Stimulated activated naive CD8-positive, alpha-beta T cell treated with anti-CD3 and anti-CD28 coated beads, Interleukin-15, Interleukin-2, amounts not matched to agents 100 ng/mL and 50 ng/mL, for 24 hours (primary cell): ENCODE data around the gene SLC38A8.

Experiments
- H3K27ac Mint-ChIP-seq: one replicate; pipeline ENCODE4 v1.8.0; 2021; ENCODE audit warnings: mild to moderate bottlenecking, mixed read lengths
- H3K27me3 Mint-ChIP-seq: one replicate; pipeline ENCODE4 v1.8.0; 2021; ENCODE audit warnings: mixed read lengths
- H3K36me3 Mint-ChIP-seq: one replicate; pipeline ENCODE4 v1.8.0; 2021; ENCODE audit warnings: low read depth, mixed read lengths
- H3K4me1 Mint-ChIP-seq: one replicate; pipeline ENCODE4 v1.8.0; 2021; ENCODE audit warnings: low read depth, mixed read lengths
- H3K4me3 Mint-ChIP-seq: one replicate; pipeline ENCODE4 v1.8.0; 2021; ENCODE audit warnings: mild to moderate bottlenecking, mixed read lengths
- H3K9me3 Mint-ChIP-seq: one replicate; pipeline ENCODE4 v1.8.0; 2021; ENCODE audit warnings: mixed read lengths

Gene SLC38A8

GRCh38 chr16:84080378-84080777, 37.8 kb upstream of the SLC38A8 start:
- no peaks in the 10 kb centered on the region for H3K9me3 Mint-ChIP-seq
- no peak overlapping the region for H3K4me3 Mint-ChIP-seq
- H3K27me3 Mint-ChIP-seq: no peaks in the 10 kb centered on the region
- H3K27ac Mint-ChIP-seq: no peak overlapping the region
- peaks cover 9% of the 10 kb centered on the region for H3K4me1 Mint-ChIP-seq
- peaks cover 50% of the 10 kb centered on the region for H3K36me3 Mint-ChIP-seq

DNA sequence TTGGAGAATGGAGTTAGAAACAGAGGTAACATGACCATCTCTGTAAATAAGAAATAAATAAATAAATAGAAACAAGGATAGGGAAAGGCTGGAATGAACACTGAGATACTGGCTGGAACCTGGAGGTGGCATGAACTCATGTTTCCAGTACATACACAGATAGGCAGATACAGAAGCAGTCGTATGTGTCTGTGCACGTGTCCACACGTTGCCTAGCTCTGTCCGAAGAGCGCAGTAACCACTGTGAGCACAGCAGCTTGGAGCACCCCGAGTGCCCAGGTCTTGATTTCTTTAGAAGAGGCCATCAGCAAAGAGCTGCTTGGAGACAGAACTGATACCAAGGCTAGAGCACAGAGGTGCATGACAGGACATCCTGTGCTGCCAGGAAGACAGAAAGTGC, 37.1 kb upstream of the SLC38A8 start:
- no peak overlapping the region for H3K4me3 Mint-ChIP-seq
- H3K36me3 Mint-ChIP-seq: peaks cover 57% of the 10 kb centered on the region
- H3K4me1 Mint-ChIP-seq: peaks cover 2% of the 10 kb centered on the region
- no peak overlapping the region for H3K27ac Mint-ChIP-seq
- no peaks in the 10 kb centered on the region for H3K27me3 Mint-ChIP-seq
- no peaks in the 10 kb centered on the region for H3K9me3 Mint-ChIP-seq

DNA sequence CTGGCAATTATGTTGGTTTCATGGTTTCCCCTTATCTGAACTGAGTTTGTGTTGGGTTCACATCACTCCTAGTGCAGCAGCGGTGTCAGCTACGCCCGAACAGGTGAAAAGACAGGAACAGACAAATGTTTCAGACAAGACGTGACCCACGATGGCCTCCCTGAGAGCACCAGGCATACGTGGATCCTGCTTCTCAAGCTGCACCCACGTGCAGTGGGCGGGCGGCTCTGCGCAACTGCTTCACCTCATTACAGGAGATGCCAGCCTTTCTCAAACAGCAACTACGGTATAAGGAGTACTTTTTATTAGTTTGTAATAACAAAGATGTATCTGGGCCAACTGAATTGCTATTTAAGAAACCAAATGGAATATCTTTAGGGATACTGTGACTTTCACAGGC, 32.8 kb upstream of the SLC38A8 start:
- Mint-ChIP-seq H3K4me1 (no peaks in the 10 kb centered on the region), H3K4me3 (no peak overlapping the region), H3K27me3 (no peaks in the 10 kb centered on the region), H3K9me3 (no peaks in the 10 kb centered on the region), H3K27ac (no peak overlapping the region), H3K36me3 (peaks cover 55% of the 10 kb centered on the region)

GRCh38 chr16:84074721-84075120, 32.1 kb upstream of the SLC38A8 start:
- Mint-ChIP-seq H3K27ac (no peak overlapping the region), H3K27me3 (no peaks in the 10 kb centered on the region), H3K4me3 (no peak overlapping the region), H3K4me1 (no peaks in the 10 kb centered on the region), H3K36me3 (peaks cover 51% of the 10 kb centered on the region), H3K9me3 (no peaks in the 10 kb centered on the region)

GRCh38 chr16:84072014-84072413, 29.4 kb upstream of the SLC38A8 start:
- no peaks in the 10 kb centered on the region for H3K9me3 Mint-ChIP-seq
- peaks cover 55% of the 10 kb centered on the region for H3K36me3 Mint-ChIP-seq
- H3K27me3 Mint-ChIP-seq: no peaks in the 10 kb centered on the region
- H3K4me1 Mint-ChIP-seq: no peaks in the 10 kb centered on the region
- H3K4me3 Mint-ChIP-seq: no peak overlapping the region
- H3K27ac Mint-ChIP-seq: no peak overlapping the region

- no peaks in the 10 kb centered on the region for H3K27me3 Mint-ChIP-seq
- no peak overlapping the region for H3K27ac Mint-ChIP-seq
- H3K4me3 Mint-ChIP-seq: no peak overlapping the region
- no peaks in the 10 kb centered on the region for H3K9me3 Mint-ChIP-seq
- peaks cover 55% of the 10 kb centered on the region for H3K36me3 Mint-ChIP-seq
- no peaks in the 10 kb centered on the region for H3K4me1 Mint-ChIP-seq
Measured at GRCh38 chr16:84071121-84071520, 28.5 kb upstream of the SLC38A8 start.

GRCh38 chr16:84069540-84069939, 26.9 kb upstream of the SLC38A8 start:
- no peak overlapping the region for H3K4me3 Mint-ChIP-seq
- H3K9me3 Mint-ChIP-seq: no peaks in the 10 kb centered on the region
- no peaks in the 10 kb centered on the region for H3K4me1 Mint-ChIP-seq
- peaks cover 43% of the 10 kb centered on the region for H3K36me3 Mint-ChIP-seq
- H3K27ac Mint-ChIP-seq: no peak overlapping the region
- no peaks in the 10 kb centered on the region for H3K27me3 Mint-ChIP-seq

DNA sequence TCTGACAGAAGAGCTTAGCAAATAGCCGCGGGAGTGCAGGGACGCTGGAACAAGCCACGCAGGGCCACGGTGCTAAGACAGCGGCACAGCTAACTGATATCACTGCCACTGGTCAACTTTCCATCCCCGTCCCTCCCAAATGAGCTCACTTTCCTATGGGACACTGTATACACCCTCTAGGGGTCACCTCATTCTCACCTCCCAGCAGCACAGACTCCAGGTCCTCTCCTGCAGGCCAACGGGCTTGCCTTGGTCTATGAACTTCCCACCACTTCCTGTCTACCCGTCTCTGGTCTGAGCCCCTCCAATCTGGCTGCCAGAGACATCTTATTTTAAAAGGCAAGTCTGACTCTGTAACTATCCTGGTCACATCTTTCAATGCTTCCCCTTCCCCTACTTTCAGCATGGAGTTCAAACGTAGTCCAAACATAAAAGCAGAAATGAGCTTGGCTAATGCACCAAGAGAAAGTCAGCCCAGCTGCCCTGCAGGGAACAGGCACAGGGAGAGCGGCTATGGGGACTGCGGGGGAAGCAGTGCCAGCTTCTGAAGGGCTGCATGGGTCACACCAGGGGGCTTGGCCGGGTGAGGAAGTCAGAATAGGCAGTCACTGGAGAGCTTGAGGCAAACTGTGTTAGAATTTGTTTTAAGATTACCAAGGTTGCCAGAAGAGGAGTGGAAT, 26.3 kb upstream of the SLC38A8 start:
- H3K27ac Mint-ChIP-seq: peak overlapping the region; percentile 23
- H3K9me3 Mint-ChIP-seq: no peaks in the 10 kb centered on the region
- no peak overlapping the region for H3K4me3 Mint-ChIP-seq
- H3K4me1 Mint-ChIP-seq: no peaks in the 10 kb centered on the region
- H3K27me3 Mint-ChIP-seq: no peaks in the 10 kb centered on the region
- H3K36me3 Mint-ChIP-seq: peaks cover 47% of the 10 kb centered on the region

DNA sequence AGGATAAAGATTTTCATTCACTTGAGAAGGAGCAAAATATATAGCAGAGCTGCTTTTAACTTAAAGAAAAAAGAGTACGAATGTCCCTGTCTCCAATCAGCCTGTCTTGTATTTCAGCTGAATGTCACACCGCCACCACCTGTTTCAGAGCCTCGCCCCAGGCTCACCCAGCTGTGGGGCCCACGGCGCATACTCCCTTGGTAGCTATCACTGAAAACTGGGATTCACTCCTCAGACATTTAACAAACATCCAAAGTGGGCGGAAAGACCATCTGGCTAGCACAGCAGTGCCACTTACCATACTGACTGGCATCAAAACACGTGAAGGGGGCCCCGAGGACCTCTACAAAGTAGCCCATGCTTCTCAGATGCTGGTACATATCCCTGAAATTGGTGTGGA, 25.4 kb upstream of the SLC38A8 start:
- no peaks in the 10 kb centered on the region for H3K27me3 Mint-ChIP-seq
- H3K36me3 Mint-ChIP-seq: peaks cover 53% of the 10 kb centered on the region

GRCh38 chr16:84067640-84068039, 25.0 kb upstream of the SLC38A8 start:
- no peaks in the 10 kb centered on the region for H3K27me3 Mint-ChIP-seq
- no peak overlapping the region for H3K4me3 Mint-ChIP-seq
- H3K36me3 Mint-ChIP-seq: peaks cover 56% of the 10 kb centered on the region
- no peak overlapping the region for H3K27ac Mint-ChIP-seq
- peaks cover 3% of the 10 kb centered on the region for H3K4me1 Mint-ChIP-seq
- H3K9me3 Mint-ChIP-seq: no peaks in the 10 kb centered on the region

More for the DNA sequence above, 25.4 kb upstream of the SLC38A8 start:
- Mint-ChIP-seq H3K27ac (no peak overlapping the region), H3K4me3 (no peak overlapping the region), H3K4me1 (no peaks in the 10 kb centered on the region), H3K9me3 (no peaks in the 10 kb centered on the region)

DNA sequence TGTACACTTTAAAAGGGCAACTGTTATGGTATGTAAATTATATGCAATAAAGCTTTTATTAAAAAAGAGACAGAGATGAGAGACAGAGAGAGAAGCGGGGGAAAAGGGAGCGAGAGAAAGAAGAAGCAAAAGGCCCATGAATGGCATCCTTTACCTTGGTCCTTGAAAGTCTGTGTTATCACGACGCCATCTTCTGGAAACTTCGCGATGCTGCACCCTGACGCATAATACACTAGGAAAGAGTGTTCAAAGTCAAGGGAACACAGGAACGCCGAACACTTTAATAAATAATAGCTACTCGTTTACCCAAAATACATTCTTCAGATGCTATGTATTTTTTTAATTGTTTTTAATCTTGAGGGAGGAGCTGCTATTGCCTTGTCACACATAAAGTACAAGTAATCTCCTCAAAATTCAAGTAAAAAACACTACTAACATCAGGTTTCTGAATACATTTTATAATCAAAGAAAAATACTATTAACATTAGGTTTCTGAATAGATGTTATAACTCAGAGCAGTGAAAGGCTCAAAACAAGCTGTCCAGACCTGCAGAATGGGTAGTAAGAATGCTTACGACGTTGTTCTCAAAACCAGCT, 23.0 kb upstream of the SLC38A8 start:
- H3K4me1 Mint-ChIP-seq: peaks cover 3% of the 10 kb centered on the region
- H3K27me3 Mint-ChIP-seq: no peaks in the 10 kb centered on the region
- no peak overlapping the region for H3K27ac Mint-ChIP-seq
- H3K9me3 Mint-ChIP-seq: no peaks in the 10 kb centered on the region
- H3K36me3 Mint-ChIP-seq: peaks cover 57% of the 10 kb centered on the region
- no peak overlapping the region for H3K4me3 Mint-ChIP-seq

DNA sequence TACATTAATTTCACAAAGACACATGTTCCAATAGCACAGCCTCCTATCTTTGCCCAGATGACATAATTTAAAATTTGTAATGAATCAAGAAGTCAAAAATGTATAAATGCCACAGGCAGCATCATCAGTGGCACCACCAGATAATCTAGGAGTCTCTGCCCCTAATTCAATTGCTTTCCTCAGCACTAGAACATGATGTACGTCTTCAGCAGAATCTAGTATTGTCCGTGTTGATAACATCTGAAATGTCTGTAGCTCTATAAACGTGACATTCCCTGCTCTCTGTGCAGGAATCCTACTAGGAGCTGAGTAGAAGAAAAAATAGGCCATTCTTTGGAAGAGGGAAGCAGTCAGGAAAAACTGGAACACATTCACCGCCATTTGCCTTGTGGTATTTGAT, 21.4 kb upstream of the SLC38A8 start:
- H3K27me3 Mint-ChIP-seq: no peaks in the 10 kb centered on the region
- H3K9me3 Mint-ChIP-seq: no peaks in the 10 kb centered on the region
- H3K4me3 Mint-ChIP-seq: no peak overlapping the region
- peaks cover 3% of the 10 kb centered on the region for H3K4me1 Mint-ChIP-seq
- H3K27ac Mint-ChIP-seq: no peak overlapping the region
- peaks cover 58% of the 10 kb centered on the region for H3K36me3 Mint-ChIP-seq

DNA sequence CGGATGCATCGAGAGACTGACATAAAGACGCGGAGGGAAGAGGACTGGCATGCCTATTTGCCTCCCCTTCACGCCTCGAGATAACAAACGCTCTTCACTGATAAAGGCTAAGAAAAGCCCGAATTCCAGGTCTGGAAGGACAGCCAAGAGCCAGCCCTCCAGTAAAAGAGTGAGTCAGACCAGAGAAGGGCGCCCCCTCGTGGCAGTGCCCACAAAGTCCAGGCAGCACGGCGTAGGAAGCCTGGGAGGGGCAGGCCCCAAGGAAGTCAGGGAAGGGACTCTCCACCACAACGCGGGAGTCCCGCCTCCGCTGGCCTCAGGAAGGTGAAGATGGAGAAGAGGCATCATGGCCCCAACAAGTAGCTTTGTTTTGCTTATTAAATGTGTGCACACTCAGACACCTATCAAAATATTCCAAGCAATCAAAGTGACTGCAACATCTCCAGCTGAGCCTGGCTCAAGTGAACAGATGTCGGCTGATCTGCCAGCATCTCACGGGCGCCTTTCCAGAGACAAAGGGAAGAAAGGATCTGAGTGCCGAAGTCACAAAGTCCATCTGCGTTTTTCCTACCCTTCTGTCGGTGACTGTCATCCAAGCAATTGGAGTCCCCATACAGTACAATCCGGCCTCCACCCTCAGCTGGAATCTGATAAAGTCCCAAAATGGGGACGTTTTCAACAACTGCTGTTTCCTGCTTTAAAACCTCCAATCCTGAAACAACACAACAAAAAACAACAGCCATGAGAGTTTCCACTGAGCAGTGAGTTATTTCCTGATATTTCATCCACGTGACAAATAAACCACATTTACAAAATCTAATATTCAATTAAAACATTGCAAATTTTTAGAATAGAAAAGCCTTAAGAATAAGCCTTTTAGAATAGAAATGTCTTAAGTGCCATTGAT, 20.4 kb upstream of the SLC38A8 start:
- Mint-ChIP-seq H3K27ac (no peak overlapping the region), H3K9me3 (no peaks in the 10 kb centered on the region), H3K4me3 (no peak overlapping the region), H3K4me1 (peaks cover 3% of the 10 kb centered on the region), H3K36me3 (peaks cover 58% of the 10 kb centered on the region), H3K27me3 (no peaks in the 10 kb centered on the region)

GRCh38 chr16:84061236-84061819, 18.7 kb upstream of the SLC38A8 start:
- Mint-ChIP-seq H3K36me3 (peaks cover 60% of the 10 kb centered on the region), H3K27me3 (no peaks in the 10 kb centered on the region), H3K4me1 (peaks cover 3% of the 10 kb centered on the region), H3K27ac (no peak overlapping the region), H3K9me3 (no peaks in the 10 kb centered on the region), H3K4me3 (no peak overlapping the region)
